GM23338 (cell line): ENCODE results near the gene PRSS8. TPM values are rescaled to one million over a fixed set of nuclear protein-coding genes. Genes with fewer than 3 reads are reported as not detected.
"Not testable (repeated sequence)": the region's sequence is repeated elsewhere in the genome, so short reads cannot be mapped to it uniquely, and the experiment has no call there.

Source experiments
- ATAC-seq: fragments of 200-7000 bp; cut with Tn5 transposase; 3 replicates; pipeline ENCODE4 v1.9.1; 2020
- DNase-seq: peaks from one replicate; pipeline ENCODE4 v3.0.0-alpha.2; 2015; ENCODE audit warnings: low spot score
- H2AFZ ChIP-seq: fragments of 200-600 bp; sonication (generic); 2 replicates; pipeline ENCODE4 v1.8.0; 2016; ENCODE audit warnings: antibody characterized with exemption, mild to moderate bottlenecking, moderate library complexity
- H3F3A ChIP-seq: fragments of 200-600 bp; sonication (generic); replicated peaks from 2 replicates; pipeline ENCODE4 v1.8.0; 2017; ENCODE audit warnings: antibody characterized with exemption, mixed run types, low read depth
- H3K27ac ChIP-seq: fragments of 200-600 bp; sonication (generic); 2 replicates; pipeline ENCODE4 v1.6.1; 2016; ENCODE audit warnings: low read depth
- H3K27me3 ChIP-seq: fragments of 200-600 bp; sonication (generic); 2 replicates; pipeline ENCODE4 v1.8.0; 2016; ENCODE audit warnings: mild to moderate bottlenecking, mixed run types, moderate library complexity; ENCODE audit not compliant: insufficient read depth
- H3K36me3 ChIP-seq: fragments of 200-600 bp; sonication (generic); 2 replicates; pipeline ENCODE4 v1.8.0; 2016; ENCODE audit warnings: mild to moderate bottlenecking; ENCODE audit not compliant: insufficient read depth
- H3K4me1 ChIP-seq: fragments of 200-600 bp; sonication (generic); 2 replicates; pipeline ENCODE4 v1.8.0; 2016; ENCODE audit warnings: mild to moderate bottlenecking, moderate library complexity; ENCODE audit not compliant: insufficient read depth
- H3K4me2 ChIP-seq: fragments of 200-600 bp; sonication (generic); 2 replicates; pipeline ENCODE4 v1.7.1; 2017; ENCODE audit warnings: mixed run types
- H3K4me3 ChIP-seq: fragments of 200-600 bp; sonication (generic); 2 replicates; pipeline ENCODE4 v1.6.1; 2016; ENCODE audit warnings: mixed run types
- H3K79me2 ChIP-seq: fragments of 200-600 bp; sonication (generic); replicated peaks from 2 replicates; pipeline ENCODE4 v1.8.0; 2017; ENCODE audit warnings: mild to moderate bottlenecking; ENCODE audit not compliant: insufficient read depth
- H3K9me2 ChIP-seq: fragments of 200-600 bp; sonication (generic); 2 replicates; pipeline ENCODE4 v1.8.0; 2017; ENCODE audit not compliant: insufficient read depth
- H4K20me1 ChIP-seq: fragments of 200-600 bp; sonication (generic); replicated peaks from 2 replicates; pipeline ENCODE4 v1.8.0; 2017; ENCODE audit warnings: mild to moderate bottlenecking; ENCODE audit not compliant: insufficient read depth
- H3K27ac Mint-ChIP-seq: 2 replicates; pipeline ENCODE4 v1.8.0; 2020; ENCODE audit warnings: inconsistent platforms, mild to moderate bottlenecking, moderate library complexity, mixed read lengths
- H3K27me3 Mint-ChIP-seq: 3 replicates; pipeline ENCODE4 v1.8.0; 2022; ENCODE audit warnings: low read depth, mild to moderate bottlenecking, moderate library complexity, mixed read lengths, inconsistent platforms; ENCODE audit not compliant: insufficient read depth, poor library complexity
- H3K36me3 Mint-ChIP-seq: 3 replicates; pipeline ENCODE4 v1.8.0; 2021; ENCODE audit warnings: low read depth, mild to moderate bottlenecking, inconsistent platforms, moderate library complexity, mixed read lengths
- H3K4me1 Mint-ChIP-seq: 3 replicates; pipeline ENCODE4 v1.8.0; 2020; ENCODE audit warnings: mild to moderate bottlenecking, inconsistent platforms, mixed read lengths
- H3K4me3 Mint-ChIP-seq: 3 replicates; pipeline ENCODE4 v1.8.0; 2021; ENCODE audit warnings: moderate library complexity, mild to moderate bottlenecking, inconsistent platforms, mixed read lengths
- H3K9me3 Mint-ChIP-seq: 3 replicates; pipeline ENCODE4 v1.8.0; 2020; ENCODE audit warnings: moderate library complexity, mild to moderate bottlenecking, inconsistent platforms, mixed read lengths
- JUNB ChIP-seq: IDR thresholded peaks from one replicate; pipeline ENCODE4 v1.6.1; 2016; ENCODE audit warnings: antibody characterized with exemption; ENCODE audit not compliant: unreplicated experiment
- STAT1 ChIP-seq: IDR thresholded peaks from one replicate; pipeline ENCODE4 v1.6.1; 2016; ENCODE audit warnings: antibody characterized with exemption; ENCODE audit not compliant: unreplicated experiment
- polyA plus RNA-seq: library from polyadenylated mRNA; unstranded; fragments of >200 nt; fragmentation: Nextera tagmentation; extraction: Ambion mirVana; gene quantifications from 2 replicates; pipeline ENCODE4 v1.2.1, GENCODE V29; 2016
- total RNA-seq: library from RNA; depleted of rRNA; stranded (reverse); fragments of >200 nt; shearing (Covaris generic); gene quantifications from 2 replicates; pipeline ENCODE4 v1.2.3, GENCODE V29; 2014
- TF ChIP-seq, protein P1 (sequence below): IDR thresholded peaks from one replicate; pipeline ENCODE4 v1.6.1; 2018; ENCODE audit warnings: antibody characterized with exemption; ENCODE audit not compliant: unreplicated experiment

The PRSS8 gene
- total and polyA plus RNA-seq, 2 experiments from 2014 or later: 65.3 to 75.9 TPM

DNA sequence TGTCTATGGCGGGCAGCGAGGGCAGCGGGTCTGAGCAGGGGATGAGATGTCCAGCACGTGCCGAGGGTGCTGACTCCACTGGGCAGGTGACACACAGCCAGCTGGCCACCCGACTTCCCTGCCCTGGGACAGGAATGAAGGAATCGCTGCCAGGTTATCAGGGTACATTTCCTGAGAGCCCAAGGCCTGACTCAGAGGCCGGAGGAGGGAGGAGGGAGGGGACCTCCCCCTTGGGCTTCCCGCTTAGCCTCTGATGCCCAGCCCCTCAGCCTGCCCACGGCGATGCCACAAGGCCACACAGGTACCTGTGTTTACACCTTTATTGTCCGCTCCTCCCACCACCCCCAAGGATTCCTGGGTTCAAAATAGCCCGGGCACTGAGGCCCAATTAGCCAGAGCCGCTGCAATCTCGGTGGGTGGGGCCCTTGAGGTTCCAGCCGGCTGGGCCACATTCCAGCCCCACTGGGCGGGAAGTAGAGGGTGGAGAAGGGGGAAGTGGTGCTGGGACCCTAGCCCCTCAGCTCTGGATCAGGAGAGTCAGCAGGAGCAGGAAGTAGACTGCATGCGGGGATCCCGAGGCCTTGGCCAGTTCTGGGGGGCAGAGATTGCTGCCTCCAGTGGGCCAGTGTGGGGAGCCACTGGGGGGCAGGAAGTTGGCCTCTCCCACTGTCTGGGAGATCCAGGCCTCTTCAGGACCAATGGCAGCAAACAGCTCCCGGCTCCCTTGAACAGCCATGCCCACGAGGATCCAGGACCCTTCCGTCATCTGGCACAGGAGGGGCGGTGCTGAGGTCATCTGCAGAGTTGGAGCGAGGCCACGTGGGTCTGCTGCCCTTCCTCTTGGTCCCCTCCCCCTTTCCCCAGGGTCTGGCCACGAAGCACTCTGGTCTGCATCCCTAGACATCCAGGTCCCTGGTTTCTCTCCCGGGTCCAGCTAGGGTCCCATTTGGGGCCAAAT lies 3.4 kb upstream of the PRSS8 start:
- Mint-ChIP-seq H3K27me3 (peaks cover 33% of the 10 kb centered on the region), H3K4me1 (peaks cover 49% of the 10 kb centered on the region), H3K9me3 (no peaks in the 10 kb centered on the region; the same call in 2 of the 3 replicates), H3K27ac (peak overlapping the region; percentile 59), H3K36me3 (peaks cover 3% of the 10 kb centered on the region), H3K4me3 (no peak overlapping the region; the same call in 2 of the 3 replicates)
- H3K27ac ChIP-seq: peak overlapping the region; percentile 74
- peaks cover 25% of the 10 kb centered on the region for H3K4me1 ChIP-seq
- H3K4me3 ChIP-seq: peak overlapping the region; percentile 23; the same call in 1 of the 2 replicates
- 0 out of 2 replicates have a peak, but pooled peaks cover 9% of the 10 kb centered on the region for H3F3A ChIP-seq
- peak overlapping the region; percentile 66 for H3K4me2 ChIP-seq
- peaks cover 3% of the 10 kb centered on the region; the same call in 1 of the 2 replicates for H3K79me2 ChIP-seq
- ATAC-seq: peak; percentile 4
- peak; percentile 69 for DNase-seq
- peaks cover 14% of the 10 kb centered on the region for H3K27me3 ChIP-seq
- TF ChIP-seq JUNB: no peak
- TF ChIP-seq, protein P1, sequence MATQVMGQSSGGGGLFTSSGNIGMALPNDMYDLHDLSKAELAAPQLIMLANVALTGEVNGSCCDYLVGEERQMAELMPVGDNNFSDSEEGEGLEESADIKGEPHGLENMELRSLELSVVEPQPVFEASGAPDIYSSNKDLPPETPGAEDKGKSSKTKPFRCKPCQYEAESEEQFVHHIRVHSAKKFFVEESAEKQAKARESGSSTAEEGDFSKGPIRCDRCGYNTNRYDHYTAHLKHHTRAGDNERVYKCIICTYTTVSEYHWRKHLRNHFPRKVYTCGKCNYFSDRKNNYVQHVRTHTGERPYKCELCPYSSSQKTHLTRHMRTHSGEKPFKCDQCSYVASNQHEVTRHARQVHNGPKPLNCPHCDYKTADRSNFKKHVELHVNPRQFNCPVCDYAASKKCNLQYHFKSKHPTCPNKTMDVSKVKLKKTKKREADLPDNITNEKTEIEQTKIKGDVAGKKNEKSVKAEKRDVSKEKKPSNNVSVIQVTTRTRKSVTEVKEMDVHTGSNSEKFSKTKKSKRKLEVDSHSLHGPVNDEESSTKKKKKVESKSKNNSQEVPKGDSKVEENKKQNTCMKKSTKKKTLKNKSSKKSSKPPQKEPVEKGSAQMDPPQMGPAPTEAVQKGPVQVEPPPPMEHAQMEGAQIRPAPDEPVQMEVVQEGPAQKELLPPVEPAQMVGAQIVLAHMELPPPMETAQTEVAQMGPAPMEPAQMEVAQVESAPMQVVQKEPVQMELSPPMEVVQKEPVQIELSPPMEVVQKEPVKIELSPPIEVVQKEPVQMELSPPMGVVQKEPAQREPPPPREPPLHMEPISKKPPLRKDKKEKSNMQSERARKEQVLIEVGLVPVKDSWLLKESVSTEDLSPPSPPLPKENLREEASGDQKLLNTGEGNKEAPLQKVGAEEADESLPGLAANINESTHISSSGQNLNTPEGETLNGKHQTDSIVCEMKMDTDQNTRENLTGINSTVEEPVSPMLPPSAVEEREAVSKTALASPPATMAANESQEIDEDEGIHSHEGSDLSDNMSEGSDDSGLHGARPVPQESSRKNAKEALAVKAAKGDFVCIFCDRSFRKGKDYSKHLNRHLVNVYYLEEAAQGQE: peak; percentile 29
- H2AFZ ChIP-seq: peak overlapping the region; percentile 85
- H3K36me3 ChIP-seq: no peaks in the 10 kb centered on the region
- no peaks in the 10 kb centered on the region; the same call in 1 of the 2 replicates for H4K20me1 ChIP-seq
- no peaks in the 10 kb centered on the region for H3K9me2 ChIP-seq

DNA sequence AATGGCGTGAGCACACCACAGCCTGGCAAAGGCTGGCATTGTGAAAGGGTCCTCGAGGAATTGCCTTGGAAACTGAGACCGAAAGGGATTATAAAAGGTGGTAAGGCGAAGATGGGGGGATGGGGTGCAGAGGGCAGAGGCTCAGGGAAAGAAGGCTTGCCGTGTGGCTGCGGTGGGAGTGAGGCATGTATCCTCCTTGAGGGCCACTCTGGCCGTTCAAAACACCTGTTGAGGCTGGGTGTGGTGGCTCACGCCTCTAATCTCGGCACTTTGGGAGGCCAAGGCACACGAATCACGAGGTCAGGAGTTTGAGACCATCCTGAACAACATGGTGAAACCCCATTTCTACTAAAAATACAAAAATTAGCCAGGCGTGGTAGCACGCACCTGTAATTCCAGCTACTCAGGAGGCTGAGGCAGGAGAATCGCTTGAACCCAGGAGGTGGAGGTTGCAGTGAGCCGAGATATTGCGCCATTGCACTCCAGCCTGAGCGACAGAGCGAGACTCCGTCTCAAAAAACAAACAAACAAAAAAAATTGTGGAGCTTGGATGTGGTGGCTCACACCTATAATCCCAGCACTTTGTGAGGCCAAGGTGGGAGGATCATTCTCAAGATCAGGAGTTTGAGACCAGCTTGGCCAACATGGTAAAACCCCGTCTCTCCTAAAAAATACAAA lies 1.4 kb upstream of the PRSS8 start:
- H3K27me3 ChIP-seq, H2AFZ ChIP-seq, ATAC-seq, H4K20me1 ChIP-seq, H3K36me3 ChIP-seq, H3K27ac Mint-ChIP-seq, H3K4me2 ChIP-seq, DNase-seq, H3K4me3 ChIP-seq, H3K79me2 ChIP-seq, H3K27ac ChIP-seq, H3F3A ChIP-seq, H3K9me2 ChIP-seq, H3K4me3 Mint-ChIP-seq, H3K9me3 Mint-ChIP-seq: not testable (repeated sequence)
- peaks cover 35% of the 10 kb centered on the region for H3K4me1 ChIP-seq
- Mint-ChIP-seq H3K4me1 (peaks cover 65% of the 10 kb centered on the region), H3K27me3 (peaks cover 34% of the 10 kb centered on the region), H3K36me3 (peaks cover 22% of the 10 kb centered on the region)

DNA sequence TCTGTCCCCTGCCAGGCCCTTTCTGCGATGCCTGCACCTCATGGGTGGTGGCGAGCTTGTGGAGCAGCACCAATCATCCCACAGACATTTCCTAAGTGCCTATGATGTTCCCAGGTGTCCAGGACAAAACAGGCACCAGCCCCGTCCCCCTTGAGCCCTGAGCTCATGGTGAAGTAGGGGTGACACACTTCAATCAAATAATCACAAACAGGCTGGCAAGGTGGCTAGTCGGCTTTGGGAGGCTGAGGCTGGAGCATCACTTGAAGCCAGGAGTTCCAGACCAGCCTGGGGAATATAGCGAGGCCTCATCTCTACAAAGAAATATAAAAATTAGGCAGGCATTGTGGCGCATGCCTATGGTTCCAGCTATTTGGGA lies 748 bp upstream of the PRSS8 start:
- Histone ChIP-seq H3K4me1 (peaks cover 34% of the 10 kb centered on the region), H3F3A (0 out of 2 replicates have a peak, but pooled peaks cover 3% of the 10 kb centered on the region), H3K27me3 (no peaks in the 10 kb centered on the region), H3K79me2 (peaks cover 8% of the 10 kb centered on the region; the same call in 1 of the 2 replicates), H3K9me2 (no peaks in the 10 kb centered on the region), H2AFZ (no peak overlapping the region), H3K4me3 (no peak overlapping the region), H3K27ac (no peak overlapping the region), H3K36me3 (peaks cover 6% of the 10 kb centered on the region), H3K4me2 (no peak overlapping the region), H4K20me1 (no peaks in the 10 kb centered on the region; the same call in 1 of the 2 replicates)
- no peak for ATAC-seq
- Mint-ChIP-seq H3K27me3 (peaks cover 29% of the 10 kb centered on the region), H3K4me3 (peak overlapping the region; percentile 94), H3K36me3 (peaks cover 27% of the 10 kb centered on the region), H3K27ac (no peak overlapping the region), H3K4me1 (peaks cover 65% of the 10 kb centered on the region), H3K9me3 (no peaks in the 10 kb centered on the region; the same call in 2 of the 3 replicates)
- DNase-seq: no peak
- TF ChIP-seq STAT1: no peak
